Stimulated activated CD8-positive, alpha-beta memory T cell treated with anti-CD3 and anti-CD28 coated beads, Interleukin-15, amount 100 ng/mL, for 4 hours (primary cell): Measurements from ENCODE around the gene OPRM1.
A peak's percentile ranks its signal among the peaks of the same experiment; 100 is the strongest.
"Not testable (repeated sequence)": the region's sequence is repeated elsewhere in the genome, so short reads cannot be mapped to it uniquely, and the experiment has no call there.

Experiments used
- DNase-seq, 2 donors: peaks; one replicate each; pipeline ENCODE4 v3.0.0-alpha.2; 2020; ENCODE audit warnings: low read depth in 2 of 2

Gene OPRM1

DNA sequence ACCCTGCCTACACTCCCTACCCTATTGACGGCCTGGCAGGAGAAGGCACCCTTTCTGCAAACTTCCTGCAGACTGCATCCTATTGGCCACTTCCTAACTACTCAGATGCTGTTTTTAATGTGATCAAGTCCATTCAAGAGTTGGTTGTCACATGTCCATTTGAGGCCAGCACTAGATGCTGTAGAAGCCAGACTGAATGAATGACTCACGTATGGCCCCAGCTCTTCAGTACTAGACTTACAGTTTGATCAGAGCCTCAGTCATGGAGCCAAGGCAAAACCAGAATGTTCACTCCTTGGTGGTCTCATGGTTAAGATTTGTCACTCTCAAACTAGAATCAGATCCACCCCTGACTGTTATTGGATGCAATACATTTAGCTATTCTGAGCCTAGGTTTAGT is 101.7 kb downstream of the OPRM1 start:
- no peak for DNase-seq

DNA sequence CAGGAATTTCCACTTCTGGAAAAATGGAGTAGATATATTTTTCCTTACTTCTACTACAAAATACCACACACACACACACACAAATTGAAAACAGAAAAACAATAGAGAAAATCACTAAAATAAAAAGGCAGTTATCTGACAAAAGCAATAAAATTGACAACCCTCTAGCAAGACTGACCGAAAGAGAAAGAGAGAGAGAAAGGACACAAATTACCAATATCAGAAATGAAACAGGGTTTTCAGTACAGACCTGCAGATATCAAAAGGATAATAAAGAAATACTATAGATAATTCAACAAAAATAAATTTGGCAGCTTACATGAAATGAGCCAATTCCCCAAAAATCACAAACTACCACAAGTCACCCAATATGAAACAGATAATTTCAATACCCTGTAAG is 104.7 kb downstream of the OPRM1 start:
- DNase-seq, result no peak

- peak in 1 of 2 donors; percentile 35 for DNase-seq
Observed at GRCh38 chr6:154154389-154154967, 115.4 kb downstream of the OPRM1 start.

GRCh38 chr6:154156135-154156896 is 117.3 kb downstream of the OPRM1 start:
- DNase-seq, result peak in 1 of 2 donors; percentile 47

- DNase-seq, result peak in 1 of 2 donors; percentile 15
Observed at GRCh38 chr6:154157082-154157481, 118.0 kb downstream of the OPRM1 start.

DNA sequence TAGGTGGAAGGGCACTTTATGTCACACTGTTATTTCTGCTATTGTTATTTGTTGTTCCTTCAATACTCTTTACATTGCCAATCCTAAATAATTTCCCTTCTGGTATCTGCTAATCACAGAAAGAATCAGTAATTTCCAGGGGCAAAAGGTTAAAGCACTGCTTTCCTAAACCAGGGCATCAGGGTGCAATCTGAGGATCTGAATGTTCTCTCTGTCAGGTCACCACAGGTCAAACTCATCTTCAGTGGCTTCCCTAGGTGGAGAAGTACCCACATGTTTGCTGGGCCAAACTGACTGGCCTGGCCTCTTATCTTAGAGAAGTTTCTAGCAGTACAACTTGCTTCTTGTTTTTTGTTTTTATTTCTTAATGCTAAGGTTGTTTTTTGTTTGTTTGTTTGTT is 118.7 kb downstream of the OPRM1 start:
- no peak for DNase-seq

- DNase-seq, result no peak
Observed at GRCh38 chr6:154159126-154159525, 120.1 kb downstream of the OPRM1 start.

- DNase-seq, result no peak
Observed at GRCh38 chr6:154161689-154162088, 122.6 kb downstream of the OPRM1 start.

- DNase-seq, result no peak
Observed at GRCh38 chr6:154164397-154164796, 125.4 kb downstream of the OPRM1 start.

- DNase-seq, result no peak
Observed at GRCh38 chr6:154165478-154165877, 126.4 kb downstream of the OPRM1 start.

DNA sequence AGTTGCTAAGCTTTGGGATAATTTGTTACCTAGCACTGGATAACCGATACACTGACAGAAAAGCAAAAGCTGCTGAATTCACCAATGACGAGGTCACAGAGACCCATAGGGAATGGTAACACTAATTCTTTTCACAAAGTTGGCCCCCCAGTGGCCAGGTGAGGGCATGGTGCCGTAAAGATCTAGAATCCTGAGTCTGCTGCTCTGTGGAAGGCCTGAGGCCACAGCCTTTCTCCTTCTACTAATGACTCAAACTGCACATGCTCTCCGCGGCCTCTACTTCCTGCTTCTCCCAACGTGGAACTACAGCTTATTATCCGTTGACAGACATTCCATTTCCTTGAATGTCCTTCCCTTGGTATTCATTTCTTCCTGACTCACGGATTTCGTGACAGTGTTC is 127.1 kb downstream of the OPRM1 start:
- DNase-seq, result no peak

DNA sequence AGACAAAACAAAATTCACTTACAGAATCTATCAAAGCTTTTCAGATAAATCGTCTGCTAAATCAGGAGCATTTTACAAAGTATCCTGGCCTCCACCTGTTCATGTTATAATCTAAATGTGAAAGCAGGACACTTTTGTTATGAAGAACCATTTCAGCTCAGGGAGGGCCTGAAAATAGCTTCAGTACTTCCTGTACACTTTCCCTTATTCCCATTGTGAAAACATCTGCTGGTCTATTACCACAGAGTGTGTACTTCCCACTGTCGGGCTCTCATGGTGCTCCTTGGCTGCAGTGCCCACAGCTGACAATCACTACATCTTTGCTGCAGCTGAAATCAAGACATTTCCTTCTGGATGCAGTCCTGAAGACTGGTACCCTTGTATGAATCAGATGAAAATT is 128.1 kb downstream of the OPRM1 start:
- DNase-seq, result no peak

DNA sequence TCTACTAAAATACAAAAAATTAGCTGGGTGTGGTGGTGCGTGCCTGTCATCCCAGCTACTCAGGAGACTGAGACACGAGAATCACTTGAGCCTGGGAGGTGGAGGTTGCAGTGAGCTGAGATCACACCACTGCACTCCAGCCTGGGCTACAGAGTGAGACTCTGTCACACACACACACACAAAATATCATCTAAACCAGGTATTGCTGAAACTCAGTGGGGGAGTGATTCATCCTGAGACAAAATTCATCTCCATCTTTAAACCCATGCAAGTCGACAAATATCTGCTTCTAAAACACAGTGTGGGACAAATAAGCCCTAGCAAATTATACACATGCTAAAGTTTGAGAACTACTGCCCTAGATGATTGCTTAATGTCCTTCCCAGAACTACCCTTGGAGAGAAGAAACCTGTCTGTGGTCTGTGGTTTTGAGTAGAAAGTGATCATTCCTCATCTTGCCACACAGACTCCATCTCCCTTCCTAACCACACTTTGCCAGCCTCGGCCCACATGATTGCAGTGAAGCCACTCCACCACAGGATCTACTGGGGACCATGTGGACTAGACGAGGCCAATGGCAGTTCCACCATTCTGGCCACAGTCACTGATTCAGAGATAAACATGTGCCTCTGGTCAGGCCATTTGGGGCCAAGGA is 130.3 kb downstream of the OPRM1 start:
- DNase-seq, result no peak

- no peak for DNase-seq
Observed at GRCh38 chr6:154170106-154170505, 131.1 kb downstream of the OPRM1 start.

DNA sequence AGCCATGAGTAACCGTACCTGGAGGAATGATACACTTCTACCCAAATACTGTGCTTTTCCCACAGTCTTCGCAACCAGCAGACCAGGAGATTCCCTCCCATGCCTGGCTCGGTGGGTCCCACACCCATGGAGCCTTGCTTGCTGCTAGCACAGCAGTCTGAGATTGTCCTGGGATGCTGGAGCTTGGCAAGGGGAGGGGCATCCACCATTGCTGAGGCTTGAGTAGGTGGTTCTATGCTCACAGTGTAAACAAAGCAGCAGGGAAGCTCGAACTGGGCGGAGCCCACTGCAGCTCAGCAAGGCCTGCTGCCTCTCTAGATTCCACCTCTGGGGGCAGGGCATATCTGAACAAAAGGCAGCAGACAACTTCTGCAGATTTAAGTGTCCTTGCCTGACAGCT is 133.4 kb downstream of the OPRM1 start:
- not testable (repeated sequence) for DNase-seq

GRCh38 chr6:154179434-154179833 is 140.4 kb downstream of the OPRM1 start:
- DNase-seq, result no peak

GRCh38 chr6:154187203-154187602 is 148.2 kb downstream of the OPRM1 start:
- no peak for DNase-seq

- DNase-seq, result no peak
Observed at GRCh38 chr6:154187714-154188113, 148.7 kb downstream of the OPRM1 start.

DNA sequence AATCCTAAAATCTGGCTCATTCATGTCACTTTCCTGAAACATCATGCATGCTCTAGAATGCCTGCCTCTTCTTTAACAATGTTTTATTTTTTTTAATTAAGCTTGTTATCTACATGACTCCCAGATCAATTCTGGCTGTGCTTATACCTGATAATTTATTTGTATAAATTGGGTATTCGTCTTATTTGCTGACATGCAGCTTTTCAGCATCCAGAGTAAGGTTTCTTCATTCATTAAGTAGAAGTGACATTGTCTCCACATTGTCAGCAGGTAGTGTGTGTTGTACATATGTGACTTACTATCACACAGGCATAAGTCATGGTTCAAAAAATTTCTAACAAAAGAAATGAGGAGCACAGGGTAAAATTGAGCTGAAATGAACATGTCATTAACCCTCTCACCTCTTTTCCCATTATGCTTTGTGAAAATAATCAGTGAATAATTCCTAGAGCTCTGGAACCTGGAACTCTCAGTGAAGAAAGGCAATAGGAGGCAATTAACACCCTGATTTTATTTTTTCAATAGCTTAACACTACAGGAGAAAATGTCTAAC is 157.4 kb downstream of the OPRM1 start:
- no peak for DNase-seq

DNA sequence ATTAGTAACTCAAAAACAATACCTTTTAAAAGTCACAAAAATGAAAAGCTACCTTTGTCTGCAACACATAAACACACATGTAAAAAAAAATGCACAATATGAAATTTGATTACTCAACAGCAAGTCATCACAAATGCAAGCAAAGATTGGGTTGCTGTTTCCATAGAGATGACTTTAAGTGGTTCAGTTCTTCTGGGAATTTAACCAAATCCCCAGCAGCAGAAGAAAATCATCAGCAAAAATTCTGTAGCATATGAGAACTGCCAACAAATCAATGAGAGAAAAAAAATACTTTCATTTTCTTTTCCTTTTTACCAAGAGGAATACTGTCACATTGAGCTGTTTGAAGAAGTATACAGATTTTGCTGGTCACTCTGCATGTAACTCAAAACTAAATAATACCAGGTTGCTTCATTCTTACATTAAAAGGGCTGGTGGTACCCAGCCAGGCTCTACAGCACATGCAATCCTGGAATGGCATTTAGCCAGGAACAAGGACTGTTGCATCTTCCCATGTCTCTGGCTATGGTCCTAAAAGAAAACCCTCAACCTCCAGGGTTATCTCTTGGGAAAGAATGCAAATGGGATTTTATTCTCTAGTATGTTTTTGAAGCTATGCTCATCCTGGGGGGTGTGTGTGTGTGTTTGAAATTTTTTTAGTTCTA is 158.3 kb downstream of the OPRM1 start:
- DNase-seq, result no peak

- not testable (repeated sequence) for DNase-seq
Observed at GRCh38 chr6:154201688-154202087, 162.6 kb downstream of the OPRM1 start.

DNA sequence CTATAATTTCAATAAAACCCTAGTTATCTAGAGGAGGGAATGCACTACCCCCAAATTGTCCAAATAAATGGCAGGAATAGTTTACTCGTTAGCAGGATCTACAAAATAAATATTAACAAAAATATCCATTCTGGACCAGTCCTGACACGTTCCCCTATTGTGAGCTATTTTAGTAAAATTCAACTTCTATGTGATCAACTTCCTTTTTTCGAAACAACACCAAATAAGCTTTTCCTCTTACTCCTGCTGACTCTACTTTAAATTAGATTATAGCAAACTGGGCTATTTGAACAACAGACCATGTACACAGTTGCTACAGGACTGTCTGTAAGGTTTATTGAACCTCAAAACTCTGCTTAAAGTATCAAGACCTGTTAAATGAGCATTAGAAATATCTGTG is 163.3 kb downstream of the OPRM1 start:
- no peak for DNase-seq
